ENCODE results near the gene SLC13A3.

The SLC13A3 gene

DNA sequence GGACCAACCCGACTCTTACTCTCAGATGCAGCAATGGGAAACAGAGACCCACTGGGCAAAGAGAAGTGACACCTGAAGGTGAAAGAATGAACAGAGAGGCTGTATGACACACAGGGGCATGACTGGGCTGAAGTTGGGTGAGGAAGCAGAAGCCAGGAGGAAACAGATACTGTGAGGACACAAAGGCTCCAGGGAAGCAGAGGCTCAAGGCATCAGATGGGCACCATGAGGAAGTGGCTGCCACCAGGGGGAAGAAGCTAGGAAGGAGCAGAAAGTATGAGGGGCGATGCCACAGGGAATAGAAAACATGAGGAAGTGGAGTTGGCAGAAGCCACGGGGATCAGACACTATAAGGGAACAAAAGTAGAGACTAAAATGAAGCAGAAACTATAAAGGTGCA, 69.9 kb downstream of the SLC13A3 start:
- H3K27ac Mint-ChIP-seq: no peak overlapping the region
- DNase-seq: no peak
- no peaks in the 10 kb centered on the region for H3K36me3 Mint-ChIP-seq (ENCODE audit: low read depth)
- H3K4me1 Mint-ChIP-seq (ENCODE audit: low read depth): no peaks in the 10 kb centered on the region
- H3K27me3 Mint-ChIP-seq: peaks cover 21% of the 10 kb centered on the region
- no peaks in the 10 kb centered on the region for H3K9me3 Mint-ChIP-seq
- no peak overlapping the region for H3K4me3 Mint-ChIP-seq

DNA sequence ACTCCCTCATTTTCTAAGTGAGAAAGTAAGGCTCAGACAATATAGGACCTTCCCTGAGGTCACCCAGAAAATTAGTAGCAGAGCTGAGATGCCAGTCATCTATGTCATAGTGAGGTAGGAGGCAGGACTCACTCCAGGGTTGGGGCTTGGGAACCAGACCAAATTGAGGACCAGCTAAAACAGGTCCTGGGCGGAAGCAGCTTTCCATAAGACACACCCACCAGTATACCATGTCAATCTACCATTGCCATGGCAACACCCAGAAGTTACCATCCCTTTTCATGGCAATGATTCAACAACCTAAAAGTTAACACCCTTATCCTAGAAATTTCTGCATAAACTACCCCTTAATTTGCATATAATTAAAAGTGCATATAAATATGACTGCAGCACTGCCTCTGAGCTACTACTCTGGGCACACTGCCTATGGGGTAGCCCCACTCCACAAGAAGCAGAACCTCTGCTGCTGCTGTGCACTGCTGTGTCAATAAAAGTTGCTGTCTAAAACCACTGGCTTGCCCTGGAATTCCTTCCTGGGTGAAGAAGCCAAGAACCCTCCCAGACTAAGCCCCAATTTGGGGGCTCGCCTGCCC, 70.5 kb downstream of the SLC13A3 start:
- Mint-ChIP-seq H3K27me3 (peaks cover 21% of the 10 kb centered on the region), H3K27ac (no peak overlapping the region), H3K9me3 (no peaks in the 10 kb centered on the region), H3K4me3 (no peak overlapping the region), H3K4me1 (ENCODE audit: low read depth) (peaks cover 4% of the 10 kb centered on the region), H3K36me3 (ENCODE audit: low read depth) (no peaks in the 10 kb centered on the region)
- no peak for DNase-seq

DNA sequence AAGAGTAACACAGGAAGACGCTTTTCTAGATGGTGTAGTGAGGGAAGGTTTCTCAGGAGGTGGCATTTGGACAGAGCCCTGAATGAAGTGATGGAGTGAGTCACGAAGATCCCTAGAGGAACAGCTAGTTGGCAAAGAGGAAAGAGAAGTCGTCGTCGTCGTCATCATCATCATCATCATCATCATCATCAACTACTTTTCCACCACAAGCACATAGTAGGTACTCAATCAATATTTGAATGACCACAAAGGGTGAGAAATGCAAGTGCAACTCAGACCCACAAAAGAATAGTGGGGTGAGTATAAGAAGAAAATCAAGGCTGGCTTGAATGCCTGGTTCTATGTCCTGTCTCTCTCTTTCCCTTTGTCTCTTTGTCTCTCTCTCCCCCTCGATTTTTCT, 72.5 kb downstream of the SLC13A3 start:
- peaks cover 4% of the 10 kb centered on the region for H3K4me1 Mint-ChIP-seq (ENCODE audit: low read depth)
- no peak for DNase-seq
- peaks cover 25% of the 10 kb centered on the region for H3K27me3 Mint-ChIP-seq
- H3K27ac Mint-ChIP-seq: no peak overlapping the region
- H3K36me3 Mint-ChIP-seq (ENCODE audit: low read depth): no peaks in the 10 kb centered on the region
- no peaks in the 10 kb centered on the region for H3K9me3 Mint-ChIP-seq
- H3K4me3 Mint-ChIP-seq: no peak overlapping the region

DNA sequence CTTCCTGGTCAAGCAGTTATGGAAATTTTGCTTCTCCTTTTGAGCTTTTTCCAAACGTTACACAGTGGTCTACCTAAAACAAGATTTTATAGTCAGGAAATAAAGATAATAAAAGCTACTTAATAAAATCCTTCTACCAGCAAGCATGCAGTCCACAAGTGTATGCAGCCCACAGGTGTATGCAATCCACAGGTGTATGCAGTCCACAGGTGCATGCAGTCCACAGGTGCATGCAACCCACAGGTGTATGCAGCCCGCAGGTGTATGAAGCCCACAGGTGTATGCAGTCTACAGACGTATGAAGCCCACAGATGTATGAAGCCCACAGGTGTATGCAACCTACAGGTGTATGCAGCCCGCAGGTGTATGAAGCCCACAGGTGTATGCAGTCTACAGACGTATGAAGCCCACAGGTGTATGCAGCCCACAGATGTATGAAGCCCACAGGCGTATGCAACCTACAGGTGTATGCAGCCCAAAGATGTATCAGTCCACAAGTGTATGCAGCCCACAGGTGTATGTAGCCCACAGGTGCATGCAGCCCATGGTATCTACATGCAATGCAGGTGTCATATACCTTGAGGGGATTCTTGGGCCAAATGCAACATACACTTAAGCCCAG, 74.4 kb downstream of the SLC13A3 start:
- no peaks in the 10 kb centered on the region for H3K36me3 Mint-ChIP-seq (ENCODE audit: low read depth)
- H3K9me3 Mint-ChIP-seq: no peaks in the 10 kb centered on the region
- no peak for DNase-seq
- peaks cover 4% of the 10 kb centered on the region for H3K4me1 Mint-ChIP-seq (ENCODE audit: low read depth)
- peaks cover 32% of the 10 kb centered on the region for H3K27me3 Mint-ChIP-seq
- H3K27ac Mint-ChIP-seq: no peak overlapping the region
- no peak overlapping the region for H3K4me3 Mint-ChIP-seq

DNA sequence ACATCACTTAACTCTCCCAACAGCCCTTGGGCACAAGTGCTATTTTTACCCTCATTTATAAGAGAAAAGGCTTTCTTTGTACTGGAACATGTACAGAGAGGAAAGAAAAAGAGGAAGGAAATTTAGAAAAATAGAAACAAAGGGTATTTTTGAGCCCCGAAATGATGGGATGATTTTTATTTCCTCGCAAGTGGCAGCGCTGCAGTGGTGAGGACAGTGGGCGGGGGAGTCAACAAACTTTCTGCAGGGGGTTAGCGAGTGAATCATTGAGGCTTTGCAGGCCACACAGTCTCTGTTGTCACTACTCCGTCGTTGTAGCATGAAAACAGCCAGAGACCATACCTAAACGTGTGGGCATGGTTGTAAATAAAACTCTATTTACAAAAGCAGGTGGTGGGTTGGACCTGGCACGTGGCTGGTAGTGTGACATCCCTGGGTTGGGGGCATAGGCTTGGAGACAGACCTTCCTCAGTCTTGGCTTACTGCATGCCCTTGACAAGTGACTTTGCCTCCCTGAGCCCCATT, 75.3 kb downstream of the SLC13A3 start:
- H3K27ac Mint-ChIP-seq: no peak overlapping the region
- peaks cover 4% of the 10 kb centered on the region for H3K4me1 Mint-ChIP-seq (ENCODE audit: low read depth)
- DNase-seq: no peak
- H3K9me3 Mint-ChIP-seq: no peaks in the 10 kb centered on the region
- H3K27me3 Mint-ChIP-seq: peaks cover 32% of the 10 kb centered on the region
- no peak overlapping the region for H3K4me3 Mint-ChIP-seq
- H3K36me3 Mint-ChIP-seq (ENCODE audit: low read depth): no peaks in the 10 kb centered on the region

DNA sequence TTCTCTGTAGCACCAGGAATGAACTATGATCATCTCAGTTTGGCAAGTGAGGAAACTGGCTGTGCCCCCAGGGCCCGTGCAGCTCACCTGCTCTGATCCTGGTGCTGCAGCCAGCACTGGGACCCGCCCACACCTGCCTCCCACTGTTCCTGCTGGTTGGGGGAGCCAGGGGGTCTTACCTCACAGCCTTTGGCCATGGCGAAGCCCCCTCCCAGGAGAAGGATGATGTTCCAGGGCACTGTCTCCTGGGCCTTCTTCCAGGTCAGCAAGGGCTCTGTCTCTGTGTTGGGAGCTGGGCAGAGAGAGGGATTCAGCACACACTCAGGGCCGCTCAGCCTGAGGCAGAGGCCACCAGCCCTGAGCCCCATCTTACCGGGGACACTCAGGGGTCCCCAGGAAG, 75.9 kb downstream of the SLC13A3 start:
- no peak for DNase-seq
- no peak overlapping the region for H3K27ac Mint-ChIP-seq
- H3K4me1 Mint-ChIP-seq (ENCODE audit: low read depth): peaks cover 4% of the 10 kb centered on the region
- no peaks in the 10 kb centered on the region for H3K9me3 Mint-ChIP-seq
- no peak overlapping the region for H3K4me3 Mint-ChIP-seq
- H3K27me3 Mint-ChIP-seq: peaks cover 33% of the 10 kb centered on the region
- H3K36me3 Mint-ChIP-seq (ENCODE audit: low read depth): no peaks in the 10 kb centered on the region

DNA sequence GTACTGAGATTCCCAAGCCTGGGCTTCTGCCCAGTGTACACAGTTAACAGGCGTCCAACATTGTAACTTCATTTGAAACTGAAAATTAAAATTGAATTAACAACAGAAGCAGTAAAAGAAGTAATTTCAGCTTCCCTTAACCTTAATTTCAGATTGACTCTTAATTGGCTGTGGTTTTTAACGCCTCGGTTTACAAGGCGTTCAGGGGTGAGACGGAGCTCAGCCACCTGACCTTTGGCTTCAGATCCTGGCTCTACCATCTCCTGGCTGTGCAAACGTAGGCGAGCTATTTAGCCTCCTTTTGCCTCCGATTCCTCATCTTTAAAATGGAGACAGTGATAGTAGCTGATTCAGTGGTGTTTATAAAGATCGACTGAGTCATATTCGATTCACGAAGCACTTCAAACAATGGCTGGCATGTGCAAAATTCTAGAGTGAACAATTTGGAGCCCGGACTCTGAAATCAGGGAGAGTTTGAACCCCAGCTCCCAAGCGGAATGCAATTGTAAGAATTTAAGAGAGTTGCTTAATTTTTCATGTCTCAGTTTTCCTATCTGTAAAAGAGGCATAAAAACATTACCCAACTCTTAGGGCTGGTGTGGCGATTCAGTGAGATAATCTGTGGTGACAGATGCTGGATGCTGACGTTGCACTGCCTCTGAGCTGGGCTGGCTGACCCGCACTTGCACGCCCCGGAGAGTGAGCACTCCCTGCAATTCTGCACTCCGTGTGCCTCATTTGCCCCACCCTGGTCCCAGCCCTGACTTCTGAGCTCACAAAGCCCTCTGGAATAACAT, 77.3 kb downstream of the SLC13A3 start:
- no peak overlapping the region for H3K27ac Mint-ChIP-seq
- no peaks in the 10 kb centered on the region for H3K36me3 Mint-ChIP-seq (ENCODE audit: low read depth)
- no peaks in the 10 kb centered on the region for H3K9me3 Mint-ChIP-seq
- peaks cover 32% of the 10 kb centered on the region for H3K27me3 Mint-ChIP-seq
- no peak for DNase-seq
- no peak overlapping the region for H3K4me3 Mint-ChIP-seq
- H3K4me1 Mint-ChIP-seq (ENCODE audit: low read depth): peaks cover 4% of the 10 kb centered on the region

DNA sequence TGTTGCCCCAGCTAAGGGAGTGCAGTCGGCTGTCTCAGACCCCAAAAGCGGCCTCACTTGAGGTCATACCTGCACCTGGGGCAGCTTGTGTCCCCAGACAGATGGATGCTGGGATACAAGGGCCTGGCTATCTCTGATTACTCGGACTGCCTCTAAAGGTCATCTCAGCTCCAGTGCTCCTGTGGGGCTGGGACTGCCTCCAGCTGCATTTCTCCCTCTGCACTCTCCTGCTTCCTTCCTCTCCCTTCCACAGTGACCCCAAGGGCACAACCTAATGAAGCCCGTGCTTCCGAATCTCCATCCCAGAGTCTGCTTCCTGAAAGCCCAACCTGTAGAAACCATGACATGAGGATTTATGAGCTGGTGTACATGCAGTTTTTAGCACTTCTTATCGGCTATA, 78.0 kb downstream of the SLC13A3 start:
- H3K36me3 Mint-ChIP-seq (ENCODE audit: low read depth): no peaks in the 10 kb centered on the region
- H3K27me3 Mint-ChIP-seq: peaks cover 27% of the 10 kb centered on the region
- H3K4me3 Mint-ChIP-seq: no peak overlapping the region
- H3K4me1 Mint-ChIP-seq (ENCODE audit: low read depth): peaks cover 4% of the 10 kb centered on the region
- DNase-seq: no peak
- no peak overlapping the region for H3K27ac Mint-ChIP-seq
- no peaks in the 10 kb centered on the region for H3K9me3 Mint-ChIP-seq

DNA sequence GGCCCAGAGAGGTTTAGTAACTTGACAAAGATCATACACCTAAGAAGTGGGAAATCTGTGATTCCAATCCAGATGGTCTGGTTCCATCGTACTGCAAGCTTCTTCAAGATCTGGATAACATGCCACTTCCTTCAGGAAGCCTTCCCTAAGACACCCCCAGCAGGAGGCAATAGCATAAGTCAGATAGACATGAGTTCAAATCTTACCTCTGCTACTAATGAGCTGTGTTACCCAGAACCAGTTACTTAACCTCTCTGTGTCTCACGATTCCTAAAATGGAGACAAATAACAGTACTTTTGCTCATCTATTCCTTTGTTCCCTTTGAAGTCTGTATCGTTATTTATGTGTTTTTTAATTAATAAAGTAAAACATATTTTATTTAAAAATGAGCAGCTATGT, 78.5 kb downstream of the SLC13A3 start:
- Mint-ChIP-seq H3K4me3 (no peak overlapping the region), H3K27me3 (peaks cover 27% of the 10 kb centered on the region), H3K9me3 (no peaks in the 10 kb centered on the region), H3K36me3 (ENCODE audit: low read depth) (no peaks in the 10 kb centered on the region), H3K4me1 (ENCODE audit: low read depth) (peaks cover 4% of the 10 kb centered on the region), H3K27ac (no peak overlapping the region)
- no peak for DNase-seq

DNA sequence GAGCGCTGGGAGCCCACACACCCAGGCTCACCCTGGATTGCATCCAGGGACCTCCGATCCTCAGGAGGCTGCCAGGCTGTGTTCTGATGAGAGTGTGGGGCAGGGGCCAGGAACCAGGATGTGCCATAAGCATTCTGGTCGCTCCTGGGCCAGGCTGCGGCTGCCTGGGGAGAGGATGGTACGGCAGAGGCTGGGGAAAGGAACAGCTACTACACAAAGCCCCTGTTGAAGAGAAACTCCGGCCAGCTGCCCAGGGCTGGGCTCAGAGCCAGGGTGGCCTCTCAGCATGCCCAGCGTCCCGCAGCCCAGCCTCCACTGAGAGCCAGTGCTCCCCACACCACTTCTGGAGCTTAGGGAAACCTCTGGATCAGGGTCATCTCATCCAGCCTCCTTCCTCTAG, 79.1 kb downstream of the SLC13A3 start:
- H3K36me3 Mint-ChIP-seq (ENCODE audit: low read depth): no peaks in the 10 kb centered on the region
- H3K4me1 Mint-ChIP-seq (ENCODE audit: low read depth): peaks cover 4% of the 10 kb centered on the region
- no peaks in the 10 kb centered on the region for H3K9me3 Mint-ChIP-seq
- H3K4me3 Mint-ChIP-seq: no peak overlapping the region
- DNase-seq: no peak
- H3K27me3 Mint-ChIP-seq: peaks cover 29% of the 10 kb centered on the region
- H3K27ac Mint-ChIP-seq: no peak overlapping the region

DNA sequence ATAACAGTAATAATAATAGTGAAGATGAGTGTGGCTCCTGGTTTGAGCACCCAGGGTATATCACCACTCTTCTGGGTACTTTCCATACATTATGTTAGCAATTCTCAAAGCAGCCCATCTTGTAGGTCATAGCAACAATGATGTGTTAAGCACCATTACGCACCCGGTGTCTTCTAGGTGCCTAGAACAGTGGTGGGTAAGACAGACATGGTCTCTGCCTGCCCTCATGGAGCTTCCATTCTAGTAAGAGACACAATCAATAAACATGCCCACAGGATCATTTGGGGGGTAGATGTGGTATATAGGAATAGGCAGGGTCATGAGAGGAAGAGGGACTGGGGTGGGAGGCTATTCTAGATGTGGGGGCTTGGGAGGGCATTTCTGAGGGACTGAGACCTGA, 79.8 kb downstream of the SLC13A3 start:
- peaks cover 4% of the 10 kb centered on the region for H3K4me1 Mint-ChIP-seq (ENCODE audit: low read depth)
- no peak overlapping the region for H3K27ac Mint-ChIP-seq
- H3K27me3 Mint-ChIP-seq: peaks cover 29% of the 10 kb centered on the region
- H3K4me3 Mint-ChIP-seq: no peak overlapping the region
- H3K36me3 Mint-ChIP-seq (ENCODE audit: low read depth): no peaks in the 10 kb centered on the region
- DNase-seq: no peak
- no peaks in the 10 kb centered on the region for H3K9me3 Mint-ChIP-seq

DNA sequence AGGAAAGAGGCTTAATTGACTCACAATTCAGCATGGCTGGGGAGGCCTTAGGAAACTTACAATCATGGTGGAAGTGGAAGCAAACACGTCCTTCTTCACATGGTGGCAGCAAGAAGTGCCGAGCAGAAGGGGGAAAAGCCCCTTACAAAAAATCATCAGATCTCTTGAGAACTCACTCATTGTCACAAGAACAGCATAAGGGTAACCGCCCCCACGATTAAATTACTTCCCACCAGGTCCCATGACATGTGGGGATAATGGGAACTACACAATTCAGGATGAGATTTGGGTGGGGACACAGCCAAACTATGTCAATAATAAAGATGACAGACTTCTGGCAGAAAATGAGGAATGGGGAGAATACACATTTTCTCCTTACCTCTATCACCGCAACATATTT, 80.3 kb downstream of the SLC13A3 start:
- Mint-ChIP-seq H3K4me3 (no peak overlapping the region), H3K27ac (no peak overlapping the region), H3K9me3 (no peaks in the 10 kb centered on the region), H3K36me3 (ENCODE audit: low read depth) (no peaks in the 10 kb centered on the region), H3K4me1 (ENCODE audit: low read depth) (peaks cover under 1% of the 10 kb centered on the region), H3K27me3 (peaks cover 34% of the 10 kb centered on the region)
- no peak for DNase-seq

DNA sequence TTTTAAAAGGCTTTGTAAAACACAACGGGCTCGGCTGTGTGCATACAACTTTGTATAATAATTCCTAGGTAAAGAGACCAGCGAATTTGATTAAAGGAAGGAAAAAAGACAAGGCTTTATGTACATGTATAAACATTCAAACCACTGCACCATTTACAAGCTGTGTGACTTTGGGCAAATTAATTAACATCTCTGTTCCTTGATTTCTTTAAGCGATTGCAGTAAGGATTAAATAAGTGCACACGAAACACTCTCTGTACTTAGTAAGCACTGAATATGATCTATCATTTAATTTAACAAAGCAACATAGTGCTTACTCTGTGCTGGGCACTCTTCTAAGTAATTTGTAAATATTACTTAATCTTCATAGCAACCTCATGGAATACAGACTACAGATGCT, 81.3 kb downstream of the SLC13A3 start:
- peaks cover 39% of the 10 kb centered on the region for H3K27me3 Mint-ChIP-seq
- H3K36me3 Mint-ChIP-seq (ENCODE audit: low read depth): no peaks in the 10 kb centered on the region

DNA sequence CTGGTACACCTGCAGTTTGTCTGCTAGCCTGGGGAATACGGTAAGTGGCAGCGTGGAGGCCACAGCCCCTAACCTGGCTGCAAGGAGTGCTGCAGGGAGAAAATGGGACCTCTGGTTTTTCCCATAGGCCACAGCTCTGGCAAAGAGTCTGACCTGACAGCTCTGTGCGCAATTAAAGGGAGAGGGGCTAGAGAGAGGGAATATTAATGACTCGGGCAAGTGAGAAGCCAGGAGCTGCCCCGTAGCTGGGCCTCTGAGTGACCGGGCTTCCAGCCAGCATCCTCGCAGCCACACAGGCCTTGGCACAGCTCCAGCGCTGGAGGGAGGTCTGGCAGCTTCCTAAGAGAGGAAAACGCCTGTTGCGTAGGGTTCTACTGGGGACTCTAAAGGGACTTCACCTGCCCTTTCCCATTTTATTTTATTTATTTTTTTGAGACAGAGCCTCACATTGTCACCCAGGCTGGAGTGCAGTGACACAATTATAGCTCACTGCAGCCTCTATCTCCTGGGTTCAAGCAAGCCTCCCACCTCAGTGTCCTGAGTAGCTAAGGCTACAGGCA, 82.6 kb downstream of the SLC13A3 start:
- Mint-ChIP-seq H3K27me3 (peaks cover 35% of the 10 kb centered on the region), H3K36me3 (ENCODE audit: low read depth) (no peaks in the 10 kb centered on the region), H3K4me3 (no peak overlapping the region), H3K9me3 (no peaks in the 10 kb centered on the region), H3K4me1 (ENCODE audit: low read depth) (no peaks in the 10 kb centered on the region), H3K27ac (no peak overlapping the region)
- no peak for DNase-seq

More for the DNA sequence above, 81.3 kb downstream of the SLC13A3 start:
- Mint-ChIP-seq H3K27ac (no peak overlapping the region), H3K9me3 (no peaks in the 10 kb centered on the region), H3K4me1 (ENCODE audit: low read depth) (no peaks in the 10 kb centered on the region), H3K4me3 (no peak overlapping the region)
- no peak for DNase-seq

DNA sequence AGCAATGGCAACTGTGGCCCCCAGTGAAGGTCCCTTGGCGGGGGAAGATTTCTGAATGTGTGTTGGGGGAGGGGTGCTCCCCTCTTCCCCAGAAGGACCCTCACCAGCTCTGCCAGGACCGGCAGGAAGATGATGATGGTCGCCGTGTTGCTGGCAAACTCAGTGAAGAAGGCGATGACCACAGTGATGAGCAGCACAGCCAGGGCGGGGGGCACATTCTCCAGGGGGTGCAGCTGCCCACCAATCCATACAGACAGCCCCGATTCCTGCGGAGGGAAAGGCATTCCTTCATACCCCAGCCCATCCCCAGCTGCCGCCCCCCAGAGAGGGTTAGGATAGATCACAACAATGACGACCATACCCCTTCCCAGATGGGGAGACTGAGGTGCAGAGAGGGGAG, 85.1 kb downstream of the SLC13A3 start:
- no peak overlapping the region for H3K27ac Mint-ChIP-seq
- H3K27me3 Mint-ChIP-seq: peaks cover 23% of the 10 kb centered on the region
- H3K36me3 Mint-ChIP-seq (ENCODE audit: low read depth): no peaks in the 10 kb centered on the region
- no peaks in the 10 kb centered on the region for H3K9me3 Mint-ChIP-seq
- H3K4me1 Mint-ChIP-seq (ENCODE audit: low read depth): no peaks in the 10 kb centered on the region
- H3K4me3 Mint-ChIP-seq: no peak overlapping the region
- DNase-seq: no peak
